GM06990 (cell line): ENCODE measurements around the gene HAP1.

ENCODE experiments used
- DNase-seq: peaks from one replicate; pipeline ENCODE4 v3.0.0-alpha.2; 2011; ENCODE audit not compliant: insufficient read length; ENCODE audit errors: extremely low read depth
- H3K27me3 ChIP-seq: replicated peaks from 2 replicates; pipeline ENCODE4 v1.6.0; 2011; ENCODE audit warnings: low read length; ENCODE audit not compliant: control insufficient read depth, insufficient read depth
- H3K36me3 ChIP-seq: 2 replicates; pipeline ENCODE4 v1.5.1; 2011; ENCODE audit warnings: low read length; ENCODE audit not compliant: control insufficient read depth, insufficient read depth
- H3K4me3 ChIP-seq: replicated peaks from 2 replicates; pipeline ENCODE4 v1.5.1; 2011; ENCODE audit warnings: low read depth, mild to moderate bottlenecking, control low read depth, low read length
- TF ChIP-seq, protein P1 (sequence below): IDR thresholded peaks from 2 replicates; pipeline ENCODE4 v1.5.1; 2011; ENCODE audit warnings: low read length, control low read depth, mild to moderate bottlenecking, inconsistent platforms; ENCODE audit not compliant: insufficient read depth, poor library complexity, severe bottlenecking

The HAP1 gene

GRCh38 chr17:41767324-41768042 is 33.0 kb upstream of the HAP1 start:
- TF ChIP-seq, protein P1, sequence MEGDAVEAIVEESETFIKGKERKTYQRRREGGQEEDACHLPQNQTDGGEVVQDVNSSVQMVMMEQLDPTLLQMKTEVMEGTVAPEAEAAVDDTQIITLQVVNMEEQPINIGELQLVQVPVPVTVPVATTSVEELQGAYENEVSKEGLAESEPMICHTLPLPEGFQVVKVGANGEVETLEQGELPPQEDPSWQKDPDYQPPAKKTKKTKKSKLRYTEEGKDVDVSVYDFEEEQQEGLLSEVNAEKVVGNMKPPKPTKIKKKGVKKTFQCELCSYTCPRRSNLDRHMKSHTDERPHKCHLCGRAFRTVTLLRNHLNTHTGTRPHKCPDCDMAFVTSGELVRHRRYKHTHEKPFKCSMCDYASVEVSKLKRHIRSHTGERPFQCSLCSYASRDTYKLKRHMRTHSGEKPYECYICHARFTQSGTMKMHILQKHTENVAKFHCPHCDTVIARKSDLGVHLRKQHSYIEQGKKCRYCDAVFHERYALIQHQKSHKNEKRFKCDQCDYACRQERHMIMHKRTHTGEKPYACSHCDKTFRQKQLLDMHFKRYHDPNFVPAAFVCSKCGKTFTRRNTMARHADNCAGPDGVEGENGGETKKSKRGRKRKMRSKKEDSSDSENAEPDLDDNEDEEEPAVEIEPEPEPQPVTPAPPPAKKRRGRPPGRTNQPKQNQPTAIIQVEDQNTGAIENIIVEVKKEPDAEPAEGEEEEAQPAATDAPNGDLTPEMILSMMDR: no peak
- no peak overlapping the region for H3K4me3 ChIP-seq
- H3K27me3 ChIP-seq: no peaks in the 10 kb centered on the region
- DNase-seq: no peak
- H3K36me3 ChIP-seq: no peaks in the 10 kb centered on the region

DNA sequence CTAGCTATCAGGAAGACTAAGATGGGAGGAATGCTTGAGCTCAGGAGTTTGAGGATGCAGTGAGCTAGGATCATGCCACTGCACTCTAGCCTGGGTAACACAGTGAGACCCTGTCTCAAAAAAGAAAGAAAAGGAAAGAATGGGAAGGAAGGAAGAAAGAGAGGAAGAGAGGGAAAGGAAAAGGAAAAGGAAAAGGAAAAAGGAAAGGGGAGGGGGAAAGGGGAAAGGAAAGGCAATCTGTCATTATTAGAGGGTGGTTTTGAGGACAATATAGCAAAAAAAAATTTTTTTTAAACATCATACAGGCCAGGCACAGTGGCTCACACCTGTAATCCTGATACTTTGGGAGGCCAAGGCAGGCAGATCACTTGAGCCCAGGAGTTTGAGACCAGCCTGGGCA is 31.7 kb upstream of the HAP1 start:
- no peak for DNase-seq
- TF ChIP-seq, protein P1: no peak
- Histone ChIP-seq H3K36me3 (no peaks in the 10 kb centered on the region), H3K27me3 (no peaks in the 10 kb centered on the region), H3K4me3 (no peak overlapping the region)

DNA sequence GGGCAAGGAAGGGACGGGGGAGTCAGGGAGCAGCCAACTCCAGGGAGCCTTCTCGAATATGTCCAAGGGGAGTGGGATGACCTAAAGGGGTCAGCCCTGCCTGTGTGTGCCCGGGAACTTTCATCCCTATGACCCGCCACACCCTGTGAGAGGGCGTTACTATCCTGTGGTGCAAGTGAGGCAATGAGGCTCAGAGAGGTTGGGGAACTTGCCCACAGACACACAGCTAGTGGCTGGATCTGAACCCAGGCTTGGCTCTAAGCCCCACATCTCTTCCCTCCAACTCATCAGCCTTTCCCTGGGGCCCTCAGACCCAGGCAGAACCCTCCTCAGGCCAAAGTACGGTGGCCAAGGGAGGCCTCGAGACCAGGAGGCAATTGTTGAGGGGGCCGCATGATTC is 28.9 kb upstream of the HAP1 start:
- H3K4me3 ChIP-seq: no peak overlapping the region
- H3K36me3 ChIP-seq: no peaks in the 10 kb centered on the region
- DNase-seq: no peak
- TF ChIP-seq, protein P1: no peak
- no peaks in the 10 kb centered on the region for H3K27me3 ChIP-seq

DNA sequence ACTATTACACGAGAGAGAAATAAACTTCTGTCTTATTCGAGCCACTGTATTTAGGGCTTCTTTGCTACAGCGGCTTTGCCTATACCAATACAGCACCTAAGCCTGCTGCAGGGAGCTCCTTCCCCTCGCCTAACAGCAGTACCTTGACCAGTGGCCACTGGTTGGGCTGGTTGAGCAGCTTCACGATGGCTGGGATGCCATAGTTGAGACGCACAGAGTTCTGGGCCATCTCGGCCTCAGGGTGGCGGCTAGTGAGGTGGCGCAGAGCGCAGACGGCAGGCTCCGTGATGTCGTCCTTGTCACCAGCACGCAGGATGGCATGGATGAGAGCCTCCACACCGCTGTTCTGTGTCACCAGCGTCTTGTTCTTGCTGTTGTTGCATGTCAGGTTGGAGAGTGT is 28.4 kb upstream of the HAP1 start:
- Histone ChIP-seq H3K36me3 (no peaks in the 10 kb centered on the region), H3K27me3 (no peaks in the 10 kb centered on the region), H3K4me3 (no peak overlapping the region)
- TF ChIP-seq, protein P1: no peak
- no peak for DNase-seq

GRCh38 chr17:41762391-41762790 is 27.9 kb upstream of the HAP1 start:
- no peaks in the 10 kb centered on the region for H3K36me3 ChIP-seq
- H3K4me3 ChIP-seq: no peak overlapping the region
- DNase-seq: no peak
- TF ChIP-seq, protein P1: no peak
- H3K27me3 ChIP-seq: no peaks in the 10 kb centered on the region

- no peaks in the 10 kb centered on the region for H3K27me3 ChIP-seq
- H3K4me3 ChIP-seq: no peak overlapping the region
- H3K36me3 ChIP-seq: no peaks in the 10 kb centered on the region
- TF ChIP-seq, protein P1: no peak
- DNase-seq: no peak
Observed at GRCh38 chr17:41760878-41761277, 26.4 kb upstream of the HAP1 start.
